Muscle layer of colon (tissue), 2 donors: Measurements from ENCODE around the gene CYSTM1.
"Not testable (repeated sequence)": the region's sequence is repeated elsewhere in the genome, so short reads cannot be mapped to it uniquely, and the experiment has no call there.

ENCODE experiments used
- H3K27ac ChIP-seq: one replicate; pipeline ENCODE4 v1.7.0; 2013; ENCODE audit warnings: low read depth, mild to moderate bottlenecking, low read length, moderate library complexity
- H3K27me3 ChIP-seq, 2 donors: one replicate each; pipeline ENCODE4 v1.7.0; 2013; ENCODE audit warnings: low read length in 2 of 2, mild to moderate bottlenecking in 2 of 2; ENCODE audit not compliant: insufficient read depth in 2 of 2, control insufficient read depth in 1 of 2
- H3K36me3 ChIP-seq: one replicate; pipeline ENCODE4 v1.7.0; 2013; ENCODE audit warnings: mild to moderate bottlenecking, low read length; ENCODE audit not compliant: insufficient read depth
- H3K4me1 ChIP-seq: one replicate; pipeline ENCODE4 v1.7.0; 2013; ENCODE audit warnings: mild to moderate bottlenecking, low read length; ENCODE audit not compliant: insufficient read depth
- H3K4me3 ChIP-seq, 2 donors: one replicate each; pipeline ENCODE4 v1.7.0; 2013; ENCODE audit warnings: low read length in 2 of 2, low read depth in 1 of 2, mild to moderate bottlenecking in 1 of 2, moderate library complexity in 1 of 2
- H3K9ac ChIP-seq: one replicate; pipeline ENCODE4 v1.7.0; 2013; ENCODE audit warnings: low read length
- H3K9me3 ChIP-seq: one replicate; pipeline ENCODE4 v1.7.0; 2013; ENCODE audit warnings: mild to moderate bottlenecking, low read length
- donor health status: abdominal sarcoma.
- donor health status: Adenocarcinoma of cecum.

The CYSTM1 gene

GRCh38 chr5:140196115-140196814 lies 21.3 kb downstream of the CYSTM1 start:
- Histone ChIP-seq H3K36me3 (peaks cover 6% of the 10 kb centered on the region), H3K4me3 (no peak overlapping the region), H3K27me3 (no peaks in the 10 kb centered on the region), H3K4me1 (no peaks in the 10 kb centered on the region), H3K27ac (no peak overlapping the region), H3K9me3 (no peaks in the 10 kb centered on the region), H3K9ac (no peak overlapping the region)

GRCh38 chr5:140197023-140197422 lies 22.0 kb downstream of the CYSTM1 start:
- no peak overlapping the region for H3K4me3 ChIP-seq
- H3K9ac ChIP-seq: no peak overlapping the region
- no peak overlapping the region for H3K27ac ChIP-seq

GRCh38 chr5:140198915-140199314 lies 23.9 kb downstream of the CYSTM1 start:
- H3K27ac ChIP-seq, H3K36me3 ChIP-seq, H3K4me3 ChIP-seq, H3K27me3 ChIP-seq, H3K4me1 ChIP-seq, H3K9ac ChIP-seq, H3K9me3 ChIP-seq: not testable (repeated sequence)

More at GRCh38 chr5:140197023-140197422, 22.0 kb downstream of the CYSTM1 start:
- Histone ChIP-seq H3K4me1 (no peaks in the 10 kb centered on the region), H3K9me3 (no peaks in the 10 kb centered on the region), H3K27me3 (no peaks in the 10 kb centered on the region), H3K36me3 (peaks cover 6% of the 10 kb centered on the region)

- no peaks in the 10 kb centered on the region for H3K36me3 ChIP-seq
- no peaks in the 10 kb centered on the region for H3K9me3 ChIP-seq
- H3K27me3 ChIP-seq: no peaks in the 10 kb centered on the region
- no peak overlapping the region for H3K4me3 ChIP-seq
- H3K4me1 ChIP-seq: no peaks in the 10 kb centered on the region
- no peak overlapping the region for H3K27ac ChIP-seq
- H3K9ac ChIP-seq: no peak overlapping the region
These were observed 27.1 kb downstream of the CYSTM1 start for GRCh38 chr5:140202078-140202477.

GRCh38 chr5:140202610-140203009 lies 27.6 kb downstream of the CYSTM1 start:
- no peaks in the 10 kb centered on the region for H3K4me1 ChIP-seq
- no peak overlapping the region for H3K9ac ChIP-seq
- no peaks in the 10 kb centered on the region for H3K27me3 ChIP-seq

GRCh38 chr5:140205216-140205615 lies 30.2 kb downstream of the CYSTM1 start:
- H3K36me3 ChIP-seq: no peaks in the 10 kb centered on the region
- H3K27ac ChIP-seq: no peak overlapping the region
- H3K4me1 ChIP-seq: no peaks in the 10 kb centered on the region
- no peaks in the 10 kb centered on the region for H3K9me3 ChIP-seq
- H3K9ac ChIP-seq: no peak overlapping the region
- H3K4me3 ChIP-seq: no peak overlapping the region
- no peaks in the 10 kb centered on the region for H3K27me3 ChIP-seq

More at GRCh38 chr5:140202610-140203009, 27.6 kb downstream of the CYSTM1 start:
- H3K27ac ChIP-seq: no peak overlapping the region
- no peak overlapping the region for H3K4me3 ChIP-seq
- no peaks in the 10 kb centered on the region for H3K36me3 ChIP-seq
- H3K9me3 ChIP-seq: no peaks in the 10 kb centered on the region

GRCh38 chr5:140205952-140206351 lies 31.0 kb downstream of the CYSTM1 start:
- Histone ChIP-seq H3K9me3 (no peaks in the 10 kb centered on the region), H3K4me3 (no peak overlapping the region), H3K27ac (no peak overlapping the region), H3K4me1 (no peaks in the 10 kb centered on the region), H3K36me3 (no peaks in the 10 kb centered on the region), H3K27me3 (no peaks in the 10 kb centered on the region), H3K9ac (no peak overlapping the region)

GRCh38 chr5:140207250-140207964 lies 32.4 kb downstream of the CYSTM1 start:
- Histone ChIP-seq H3K27me3 (no peaks in the 10 kb centered on the region), H3K27ac (no peak overlapping the region), H3K36me3 (no peaks in the 10 kb centered on the region), H3K4me3 (no peak overlapping the region), H3K9ac (no peak overlapping the region), H3K9me3 (no peaks in the 10 kb centered on the region), H3K4me1 (no peaks in the 10 kb centered on the region)

- Histone ChIP-seq H3K27ac (no peak overlapping the region), H3K9me3 (no peaks in the 10 kb centered on the region), H3K4me3 (no peak overlapping the region), H3K9ac (no peak overlapping the region), H3K36me3 (no peaks in the 10 kb centered on the region), H3K27me3 (no peaks in the 10 kb centered on the region), H3K4me1 (no peaks in the 10 kb centered on the region)
These were observed 33.1 kb downstream of the CYSTM1 start for GRCh38 chr5:140208065-140208464.

GRCh38 chr5:140213370-140213983 lies 38.5 kb downstream of the CYSTM1 start:
- no peaks in the 10 kb centered on the region for H3K9me3 ChIP-seq
- no peak overlapping the region for H3K27ac ChIP-seq

GRCh38 chr5:140214831-140215230 lies 39.8 kb downstream of the CYSTM1 start:
- no peak overlapping the region for H3K9ac ChIP-seq
- no peaks in the 10 kb centered on the region for H3K36me3 ChIP-seq
- H3K27me3 ChIP-seq: no peaks in the 10 kb centered on the region
- no peaks in the 10 kb centered on the region for H3K9me3 ChIP-seq
- peaks cover 15% of the 10 kb centered on the region for H3K4me1 ChIP-seq
- H3K4me3 ChIP-seq: no peak overlapping the region
- no peak overlapping the region for H3K27ac ChIP-seq

More at GRCh38 chr5:140213370-140213983, 38.5 kb downstream of the CYSTM1 start:
- Histone ChIP-seq H3K4me1 (peaks cover 1% of the 10 kb centered on the region), H3K9ac (no peak overlapping the region), H3K36me3 (no peaks in the 10 kb centered on the region), H3K4me3 (no peak overlapping the region), H3K27me3 (no peaks in the 10 kb centered on the region)
